Heart left ventricle (tissue), 13 donors: ENCODE measurements around the gene CDH11.

Experiments used
- CTCF ChIP-seq, 12 donors: fragments of 200-600 bp; sonication (generic) in 4 of 12; IDR thresholded peaks; one replicate each; pipeline versions ENCODE4 v1.5.0 to v1.8.0; 2018 to 2022; ENCODE audit warnings: antibody characterized with exemption in 12 of 12, mild to moderate bottlenecking in 5 of 12
- POLR2A ChIP-seq, 2 donors: fragments of 450-650 bp; IDR thresholded peaks; one replicate each; pipeline ENCODE4 v1.6.1; 2017; ENCODE audit warnings: antibody characterized with exemption in 2 of 2, mild to moderate bottlenecking in 2 of 2, moderate library complexity in 2 of 2
- donor health status: ischemic (EF 13 %, LVEDD 7.1; RV severe dilation, severe dysfunction).
- donor health status: DM: no; HTN: yes; CAD: no.
- donor health status: DM: no; HTN: no; CAD: no.
- donor health status: ischemic (EF 25% LVEDD 6.9; RV normal size, moderate dysfunction).
- donor health status: ischemic (EF 25% LVEDD 5.7; RV mildly dilated, moderate dysfunction).
- donor health status: ischemic (EF 35%, LVEDD 5.7; RV mildly dilated, moderate dysfunction).
- donor health status: nonischemic (EF 11% LVEDD 7.7; RV severe dilation, severe dysfunction).
- donor health status: DM: yes; HTN: yes; CAD: no.
- donor health status: PGD.
- donor health status: ischemic (EF 29% LVEDD 5.4; RV normal size, mild dysfunction).
- donor health status: nonischemic (EF 23%, LVEDD 6.1; RV moderate dilation, normal function).

GRCh38 chr16:64991001-64991400, 130.9 kb downstream of the CDH11 start:
- TF ChIP-seq CTCF (IDR thresholded peaks at IDR 0.05) (no peak), POLR2A (IDR thresholded peaks at IDR 0.05) (no peak)
